ENCODE measurements around the gene MRPL24. TPM values are rescaled to one million over a fixed set of nuclear protein-coding genes. Genes with fewer than 3 reads are reported as not detected.

The MRPL24 gene
- total RNA-seq, 1 experiment from 2014 or later: 27.3 TPM

- H4K8ac ChIP-seq (replicated peaks; ENCODE audit: insufficient read length, low read depth, low read length): no peak overlapping the region
- no peak for TF ChIP-seq CTCF (conservative IDR thresholded peaks at IDR 0.05)
- H3K79me2 ChIP-seq (ENCODE audit: insufficient read depth, low read length): peaks cover 30% of the 10 kb centered on the region
- no peak overlapping the region for H2BK5ac ChIP-seq (ENCODE audit: insufficient read length, low read length)
- H3K27me3 ChIP-seq (ENCODE audit: insufficient read depth, low read length): no peaks in the 10 kb centered on the region
- H4K5ac ChIP-seq (ENCODE audit: insufficient read length, low read depth, low read length): no peak overlapping the region
- no peak overlapping the region for H3K4me3 Mint-ChIP-seq
- H3K4me1 ChIP-seq (ENCODE audit: insufficient read depth, low read length): no peaks in the 10 kb centered on the region
- no peak overlapping the region for H3K4ac ChIP-seq (ENCODE audit: low read depth, low read length)
- H3K27me3 Mint-ChIP-seq (ENCODE audit: low read depth): no peaks in the 10 kb centered on the region
- H2AK5ac ChIP-seq (ENCODE audit: insufficient read length, low read length): no peak overlapping the region
- no peak overlapping the region for H3T11ph ChIP-seq (ENCODE audit: low read length)
- no peak overlapping the region for H3K14ac ChIP-seq (ENCODE audit: insufficient read depth, low read length)
- no peak overlapping the region for H3K56ac ChIP-seq (ENCODE audit: insufficient read length, low read depth, low read length)
- no peak overlapping the region for H2BK120ac ChIP-seq (ENCODE audit: low read depth, low read length, poor library complexity, severe bottlenecking)
- no peaks in the 10 kb centered on the region for H3K9me3 Mint-ChIP-seq
- H3K27ac Mint-ChIP-seq: peak overlapping the region in 1 of 3 experiments; percentile 36; a peak in 3 of 7 replicates
- no peak overlapping the region for H3K23ac ChIP-seq (ENCODE audit: insufficient read length, low read depth, low read length)
- H2BK12ac ChIP-seq (ENCODE audit: insufficient read length, low read depth, low read length): no peak overlapping the region
- H3K27ac ChIP-seq (ENCODE audit: insufficient read length, low read depth, low read length): no peak overlapping the region
- no peak overlapping the region for H2BK20ac ChIP-seq (ENCODE audit: low read depth, low read length, poor library complexity, severe bottlenecking)
- no peaks in the 10 kb centered on the region for H3K23me2 ChIP-seq (ENCODE audit: insufficient read length, low read depth, low read length, poor library complexity, severe bottlenecking)
- H2AFZ ChIP-seq (ENCODE audit: low read length): no peak overlapping the region
- no peak overlapping the region for H3K18ac ChIP-seq (ENCODE audit: insufficient read length, low read depth, low read length)
- no CpG with 5 or more reads among the region's 5 CpGs for WGBS (ENCODE audit: extremely low coverage, insufficient read length, low lambda C conversion rate)
- H3K79me1 ChIP-seq (ENCODE audit: insufficient read depth, low read depth, low read length, poor library complexity, severe bottlenecking): peaks cover 18% of the 10 kb centered on the region
- no peak for DNase-seq
- no peaks in the 10 kb centered on the region for H3K9me3 ChIP-seq (ENCODE audit: control insufficient read depth, low read depth, low read length)
- H4K20me1 ChIP-seq (ENCODE audit: control insufficient read depth, insufficient read depth, insufficient read length): no peaks in the 10 kb centered on the region
- H3K36me3 Mint-ChIP-seq (ENCODE audit: insufficient read depth in 1 of 3, low read depth in 3 of 3): peaks cover 9 to 26% (median 12%) of the 10 kb centered on the region in 3 experiments; a peak in 6 of 7 replicates
- H3K9ac ChIP-seq (ENCODE audit: extremely low read depth, insufficient read length, low read length): no peak overlapping the region
- no peak overlapping the region for H2BK15ac ChIP-seq (ENCODE audit: low read depth, low read length)
- H3K4me1 Mint-ChIP-seq: peaks cover 6 to 14% of the 10 kb centered on the region in 2 experiments; a peak in 3 of 4 replicates
- no peak overlapping the region for H3K4me2 ChIP-seq (ENCODE audit: insufficient read depth, insufficient read length, low read length)
- no peak overlapping the region for H4K91ac ChIP-seq (ENCODE audit: insufficient read length, low read depth, low read length)
These were observed 34.9 kb upstream of the MRPL24 start for GRCh38 chr1:156775799-156776198.
